ENCODE measurements around the gene MYO5B.

DNA sequence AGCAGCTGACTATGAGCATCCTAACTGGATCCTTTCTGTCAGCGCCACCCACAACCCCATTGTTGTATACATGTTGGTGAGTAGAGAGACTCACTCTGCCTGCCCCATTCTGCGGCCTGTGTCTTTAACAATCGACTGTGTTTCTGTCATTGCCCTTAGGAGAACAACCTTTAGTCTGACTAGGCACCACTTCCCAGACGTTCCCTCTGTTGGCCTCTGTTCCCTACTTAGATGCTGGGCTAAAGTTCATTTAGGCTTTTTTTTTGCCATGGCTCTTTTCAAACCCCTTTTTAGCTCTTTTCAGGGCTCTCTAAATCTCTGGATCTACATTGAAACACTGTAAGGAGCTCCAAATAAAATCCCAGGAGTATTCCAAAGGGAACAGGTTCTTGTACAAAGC is 361.1 kb downstream of the MYO5B start:
- TF ChIP-seq, protein P1, sequence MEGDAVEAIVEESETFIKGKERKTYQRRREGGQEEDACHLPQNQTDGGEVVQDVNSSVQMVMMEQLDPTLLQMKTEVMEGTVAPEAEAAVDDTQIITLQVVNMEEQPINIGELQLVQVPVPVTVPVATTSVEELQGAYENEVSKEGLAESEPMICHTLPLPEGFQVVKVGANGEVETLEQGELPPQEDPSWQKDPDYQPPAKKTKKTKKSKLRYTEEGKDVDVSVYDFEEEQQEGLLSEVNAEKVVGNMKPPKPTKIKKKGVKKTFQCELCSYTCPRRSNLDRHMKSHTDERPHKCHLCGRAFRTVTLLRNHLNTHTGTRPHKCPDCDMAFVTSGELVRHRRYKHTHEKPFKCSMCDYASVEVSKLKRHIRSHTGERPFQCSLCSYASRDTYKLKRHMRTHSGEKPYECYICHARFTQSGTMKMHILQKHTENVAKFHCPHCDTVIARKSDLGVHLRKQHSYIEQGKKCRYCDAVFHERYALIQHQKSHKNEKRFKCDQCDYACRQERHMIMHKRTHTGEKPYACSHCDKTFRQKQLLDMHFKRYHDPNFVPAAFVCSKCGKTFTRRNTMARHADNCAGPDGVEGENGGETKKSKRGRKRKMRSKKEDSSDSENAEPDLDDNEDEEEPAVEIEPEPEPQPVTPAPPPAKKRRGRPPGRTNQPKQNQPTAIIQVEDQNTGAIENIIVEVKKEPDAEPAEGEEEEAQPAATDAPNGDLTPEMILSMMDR (IDR thresholded peaks at IDR 0.05): no peak
- TF ChIP-seq POLR2A (IDR thresholded peaks at IDR 0.05): no peak

All from Peyer's patch (tissue), 4 donors.